Subcutaneous abdominal adipose tissue (tissue), 5 donors: ENCODE data around the gene FBXL3.

Source experiments
- H3K27ac ChIP-seq: one replicate; pipeline ENCODE4 v1.7.0; 2013; ENCODE audit warnings: low read depth, mild to moderate bottlenecking, inconsistent platforms, low read length, moderate library complexity
- H3K27me3 ChIP-seq, 5 donors: one replicate each; pipeline ENCODE4 v1.7.0; 2013; ENCODE audit warnings: low read length in 5 of 5, inconsistent platforms in 1 of 5; ENCODE audit not compliant: control insufficient read depth in 5 of 5, insufficient read depth in 4 of 5
- H3K36me3 ChIP-seq, 5 donors: one replicate each; pipeline ENCODE4 v1.7.0; 2013; ENCODE audit warnings: low read length in 5 of 5; ENCODE audit not compliant: control insufficient read depth in 5 of 5, insufficient read depth in 5 of 5
- H3K4me1 ChIP-seq, 5 donors: one replicate each; pipeline ENCODE4 v1.7.0; 2013; ENCODE audit warnings: low read length in 5 of 5, mild to moderate bottlenecking in 3 of 5, moderate library complexity in 1 of 5; ENCODE audit not compliant: control insufficient read depth in 5 of 5, insufficient read depth in 5 of 5
- H3K4me3 ChIP-seq, 5 donors: one replicate each; pipeline ENCODE4 v1.7.0; 2013; ENCODE audit warnings: low read length in 5 of 5, low read depth in 1 of 5
- H3K9ac ChIP-seq, 5 donors: one replicate each; pipeline ENCODE4 v1.7.0; 2013; ENCODE audit warnings: low read length in 5 of 5, mild to moderate bottlenecking in 4 of 5, moderate library complexity in 3 of 5
- H3K9me3 ChIP-seq, 5 donors: one replicate each; pipeline ENCODE4 v1.7.0; 2013; ENCODE audit warnings: low read length in 5 of 5; ENCODE audit not compliant: control insufficient read depth in 5 of 5
- donor health status: healthy.
- donor health status: healthy.
- donor health status: healthy.
- donor health status: healthy.
- donor health status: healthy.

The FBXL3 gene

DNA sequence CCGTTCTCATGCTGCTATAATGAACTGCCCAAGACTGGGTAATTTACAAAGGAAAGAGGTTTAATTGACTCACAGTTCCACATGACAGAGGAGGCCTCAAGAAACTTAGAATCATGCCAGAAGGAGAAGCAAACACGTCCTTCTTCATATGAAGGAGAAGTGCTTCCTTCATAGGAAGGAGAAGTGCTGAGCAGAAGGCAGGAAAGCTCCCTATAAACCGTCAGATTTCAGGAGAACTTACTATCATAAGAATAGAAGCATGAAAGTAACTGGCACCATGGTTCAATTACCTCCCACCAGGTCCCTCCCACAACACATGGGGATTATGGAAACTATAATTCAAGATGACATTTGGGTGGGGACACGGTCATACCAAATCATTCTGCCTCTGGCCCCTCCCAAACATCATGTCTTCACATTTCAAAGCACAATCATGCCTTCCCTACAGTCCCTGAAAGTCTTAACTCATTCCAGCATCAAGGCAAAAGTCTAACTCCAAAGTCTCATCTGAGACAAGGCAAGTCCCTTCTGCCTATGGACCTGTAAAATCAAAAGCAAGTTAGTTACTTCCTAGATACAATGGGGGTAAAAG is 68.0 kb downstream of the FBXL3 start:
- Histone ChIP-seq H3K36me3 (no peaks in the 10 kb centered on the region), H3K9me3 (peaks cover 0 to 21% (median 14%) of the 10 kb centered on the region in 5 donors), H3K4me1 (peaks cover 0 to 8% (median 4%) of the 10 kb centered on the region in 5 donors), H3K4me3 (no peak overlapping the region), H3K27me3 (no peaks in the 10 kb centered on the region), H3K27ac (no peak overlapping the region), H3K9ac (no peak overlapping the region)

DNA sequence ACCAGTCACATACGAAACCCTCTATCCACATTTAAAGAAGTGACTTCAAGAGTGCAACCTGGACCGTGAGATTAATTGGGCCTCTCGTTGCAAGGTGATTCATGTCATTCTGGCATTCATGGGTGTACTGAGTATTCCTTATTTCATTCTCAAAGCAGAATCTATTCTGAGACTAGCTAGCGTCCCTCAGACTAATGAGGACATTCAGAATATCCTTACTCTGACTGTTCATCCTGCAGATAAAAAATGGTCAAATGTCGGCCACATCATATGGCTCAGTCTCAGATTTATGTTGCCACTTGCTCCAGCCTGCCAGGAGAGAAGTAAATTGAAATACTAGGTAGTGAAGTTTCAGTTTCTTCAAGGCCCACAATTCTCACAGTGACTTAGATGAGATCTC is 71.3 kb downstream of the FBXL3 start:
- Histone ChIP-seq H3K36me3 (no peaks in the 10 kb centered on the region), H3K4me3 (no peak overlapping the region), H3K27me3 (peaks cover 0 to 3% (median 0%) of the 10 kb centered on the region in 5 donors), H3K27ac (no peak overlapping the region), H3K9ac (no peak overlapping the region), H3K9me3 (peaks cover 0 to 14% (median 11%) of the 10 kb centered on the region in 5 donors), H3K4me1 (peaks cover 0 to 8% (median 4%) of the 10 kb centered on the region in 5 donors)
